ENCODE measurements around the gene MARCO.

DNA sequence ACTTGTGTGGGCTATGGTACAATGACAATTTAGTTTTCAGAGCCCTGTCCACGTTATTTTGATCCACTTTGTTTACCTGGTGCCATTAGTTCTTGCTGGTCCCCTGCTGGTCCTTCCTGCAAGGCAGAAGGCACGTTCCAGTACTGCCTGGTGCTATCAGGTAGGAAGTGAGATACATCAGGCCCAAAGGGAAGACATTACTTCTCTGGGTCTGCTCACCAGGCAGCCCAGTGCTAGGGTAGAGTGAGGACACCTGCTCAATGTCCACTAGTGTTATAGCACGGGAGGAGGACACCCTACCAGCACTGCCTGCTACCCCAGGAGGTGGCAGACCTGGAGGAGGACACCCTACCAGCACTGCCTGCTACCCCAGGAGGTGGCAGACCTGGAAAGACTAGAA, 23.7 kb downstream of the MARCO start:
- TF ChIP-seq, protein P1, sequence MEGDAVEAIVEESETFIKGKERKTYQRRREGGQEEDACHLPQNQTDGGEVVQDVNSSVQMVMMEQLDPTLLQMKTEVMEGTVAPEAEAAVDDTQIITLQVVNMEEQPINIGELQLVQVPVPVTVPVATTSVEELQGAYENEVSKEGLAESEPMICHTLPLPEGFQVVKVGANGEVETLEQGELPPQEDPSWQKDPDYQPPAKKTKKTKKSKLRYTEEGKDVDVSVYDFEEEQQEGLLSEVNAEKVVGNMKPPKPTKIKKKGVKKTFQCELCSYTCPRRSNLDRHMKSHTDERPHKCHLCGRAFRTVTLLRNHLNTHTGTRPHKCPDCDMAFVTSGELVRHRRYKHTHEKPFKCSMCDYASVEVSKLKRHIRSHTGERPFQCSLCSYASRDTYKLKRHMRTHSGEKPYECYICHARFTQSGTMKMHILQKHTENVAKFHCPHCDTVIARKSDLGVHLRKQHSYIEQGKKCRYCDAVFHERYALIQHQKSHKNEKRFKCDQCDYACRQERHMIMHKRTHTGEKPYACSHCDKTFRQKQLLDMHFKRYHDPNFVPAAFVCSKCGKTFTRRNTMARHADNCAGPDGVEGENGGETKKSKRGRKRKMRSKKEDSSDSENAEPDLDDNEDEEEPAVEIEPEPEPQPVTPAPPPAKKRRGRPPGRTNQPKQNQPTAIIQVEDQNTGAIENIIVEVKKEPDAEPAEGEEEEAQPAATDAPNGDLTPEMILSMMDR (IDR thresholded peaks at IDR 0.05), result no peak
- TF ChIP-seq POLR2A (IDR thresholded peaks at IDR 0.05), result no peak
